ENCODE measurements around the gene SNX32.

DNA sequence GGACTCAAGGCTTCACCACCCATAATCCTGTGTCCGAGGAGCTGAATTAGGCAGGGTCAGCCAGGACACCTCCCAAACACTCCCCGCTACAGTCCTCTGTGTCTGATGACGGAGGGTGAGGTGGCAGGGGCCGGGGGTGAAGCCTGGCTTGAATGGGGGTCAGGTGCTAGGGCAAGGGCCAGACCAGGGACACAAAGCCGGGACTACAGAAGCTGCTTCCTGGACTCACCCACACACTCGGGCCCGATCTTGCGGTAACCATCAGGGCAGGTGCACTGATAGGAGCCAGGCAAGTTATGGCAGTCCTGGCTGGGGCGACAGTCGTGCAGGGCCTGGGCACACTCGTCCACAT lies 36.5 kb downstream of the SNX32 start:
- TF ChIP-seq CTCF (conservative IDR thresholded peaks at IDR 0.05) (no peak), ZFX (IDR thresholded peaks at IDR 0.05) (no peak)

All from C4-2B (cell line).